Stomach (tissue), 9 donors: Measurements from ENCODE around the gene DLG3. TPM values are rescaled to one million over a fixed set of nuclear protein-coding genes. Genes with fewer than 3 reads are reported as not detected.
"Not testable (repeated sequence)": the region's sequence is repeated elsewhere in the genome, so short reads cannot be mapped to it uniquely, and the experiment has no call there.

Source experiments
- DNase-seq, 2 donors: peaks; one replicate each; pipeline versions ENCODE4 v3.0.0 to v3.0.0-alpha.2; 2013 to 2019
- H3K27ac ChIP-seq, 5 donors: fragments of 200-600 bp in 4 of 5; sonication (generic) in 4 of 5; one replicate each; pipeline ENCODE4 v1.5.1; 2013 to 2019; ENCODE audit warnings: mild to moderate bottlenecking in 1 of 5, moderate library complexity in 1 of 5
- H3K27me3 ChIP-seq, 3 donors: fragments of 200-600 bp; sonication (generic); one replicate each; pipeline ENCODE4 v1.5.1; 2017 to 2019; ENCODE audit warnings: mixed run types in 1 of 3
- H3K36me3 ChIP-seq, 4 donors: fragments of 200-600 bp; sonication (generic); 1 replicate in 3 of 4; 2 replicates in 1 of 4; pipeline ENCODE4 v1.5.1; 2016 to 2019
- H3K4me1 ChIP-seq, 4 donors: fragments of 200-600 bp; sonication (generic); one replicate each; pipeline ENCODE4 v1.5.1; 2016 to 2019
- H3K4me3 ChIP-seq, 4 donors: fragments of 200-600 bp; sonication (generic) in 3 of 4; one replicate each; pipeline ENCODE4 v1.5.1; 2016 to 2019; ENCODE audit warnings: mild to moderate bottlenecking in 1 of 4
- H3K9me3 ChIP-seq, 4 donors: fragments of 200-600 bp; sonication (generic); one replicate each; pipeline ENCODE4 v1.5.1; 2016 to 2019
- EP300 ChIP-seq: sonication (generic); formaldehyde crosslinking; IDR thresholded peaks from one replicate; pipeline ENCODE4 v1.6.1; 2017; ENCODE audit warnings: antibody characterized with exemption
- POLR2A ChIP-seq, 4 donors: fragments of 450-650 bp; IDR thresholded peaks; one replicate each; pipeline ENCODE4 v1.6.1; 2016; ENCODE audit warnings: antibody characterized with exemption in 4 of 4, control low read depth in 2 of 4, mild to moderate bottlenecking in 1 of 4, moderate library complexity in 1 of 4
- POLR2AphosphoS5 ChIP-seq, 3 donors: sonication (generic); formaldehyde crosslinking; IDR thresholded peaks; one replicate each; pipeline ENCODE4 v1.6.1; 2016; ENCODE audit warnings: antibody characterized with exemption in 3 of 3
- WGBS, 5 donors: extraction: QIAGEN DNeasy Blood & Tissue Kit in 3 of 5; methylation state at CpG; one replicate each; pipeline versions ENCODE4 v1.1.5 to v1.1.7; 2013 to 2018; 5-methylcytosine and 5-hydroxymethylcytosine counted together
- intact Hi-C: fragments of 100-400 bp; cut with DNase I; formaldehyde crosslinking; loops from one replicate; pipeline ENCODE4 v1.15.1; 2023; ENCODE audit warnings: low total_unique reads
- polyA plus RNA-seq, 3 donors: library from polyadenylated mRNA; stranded (reverse); fragments of 200-250 nt; gene quantifications; one replicate each; pipeline ENCODE4 v1.2.3, GENCODE V29; 2013
- total RNA-seq, 5 donors: library from RNA; depleted of rRNA; stranded (reverse); fragments of >200 nt; gene quantifications; one replicate each; pipeline versions ENCODE4 v1.1.0 to v1.2.3, GENCODE V29; 2014 to 2016
- TF ChIP-seq, protein P1 (sequence below), 7 experiments: fragments of 450-650 bp in 4 of 7; fragments of 200-600 bp in 3 of 7; sonication (generic) in 3 of 7; IDR thresholded peaks; one replicate each; pipeline ENCODE4 v1.5.1; 2016 to 2019; ENCODE audit warnings: antibody characterized with exemption in 7 of 7, control low read depth in 2 of 7, mild to moderate bottlenecking in 1 of 7
- donor health status: healthy with polysubstance abuse.
- donor health status: Bipolar disorder and iron deficiency.
- donor health status: healthy.

The DLG3 gene
- total and polyA plus RNA-seq, 8 donors: 11.7 to 44.8 (median 21.6) TPM

GRCh38 chrX:70508296-70508911 is 63.8 kb downstream of the DLG3 start:
- no peak overlapping the region for H3K4me3 ChIP-seq
- WGBS, 5 donors: 19 to 38% (median 35%) methylated on average over 5 to 6 of the region's 6 CpGs
- intact Hi-C loops: no loop called here
- peak in 1 of 2 donors; percentile 28 for DNase-seq
- H3K36me3 ChIP-seq: peaks cover 0 to 12% (median 8%) of the 10 kb centered on the region in 4 donors
- no peak overlapping the region for H3K27ac ChIP-seq
- TF ChIP-seq POLR2AphosphoS5 (IDR thresholded peaks at IDR 0.05): no peak
- TF ChIP-seq EP300: no peak
- TF ChIP-seq, protein P1, sequence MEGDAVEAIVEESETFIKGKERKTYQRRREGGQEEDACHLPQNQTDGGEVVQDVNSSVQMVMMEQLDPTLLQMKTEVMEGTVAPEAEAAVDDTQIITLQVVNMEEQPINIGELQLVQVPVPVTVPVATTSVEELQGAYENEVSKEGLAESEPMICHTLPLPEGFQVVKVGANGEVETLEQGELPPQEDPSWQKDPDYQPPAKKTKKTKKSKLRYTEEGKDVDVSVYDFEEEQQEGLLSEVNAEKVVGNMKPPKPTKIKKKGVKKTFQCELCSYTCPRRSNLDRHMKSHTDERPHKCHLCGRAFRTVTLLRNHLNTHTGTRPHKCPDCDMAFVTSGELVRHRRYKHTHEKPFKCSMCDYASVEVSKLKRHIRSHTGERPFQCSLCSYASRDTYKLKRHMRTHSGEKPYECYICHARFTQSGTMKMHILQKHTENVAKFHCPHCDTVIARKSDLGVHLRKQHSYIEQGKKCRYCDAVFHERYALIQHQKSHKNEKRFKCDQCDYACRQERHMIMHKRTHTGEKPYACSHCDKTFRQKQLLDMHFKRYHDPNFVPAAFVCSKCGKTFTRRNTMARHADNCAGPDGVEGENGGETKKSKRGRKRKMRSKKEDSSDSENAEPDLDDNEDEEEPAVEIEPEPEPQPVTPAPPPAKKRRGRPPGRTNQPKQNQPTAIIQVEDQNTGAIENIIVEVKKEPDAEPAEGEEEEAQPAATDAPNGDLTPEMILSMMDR (IDR thresholded peaks at IDR 0.05): no peak
- TF ChIP-seq POLR2A (IDR thresholded peaks at IDR 0.05): no peak
- no peaks in the 10 kb centered on the region for H3K9me3 ChIP-seq
- H3K4me1 ChIP-seq: no peaks in the 10 kb centered on the region
- H3K27me3 ChIP-seq: no peaks in the 10 kb centered on the region

- Histone ChIP-seq H3K9me3 (no peaks in the 10 kb centered on the region), H3K27ac (no peak overlapping the region), H3K4me3 (no peak overlapping the region), H3K27me3 (no peaks in the 10 kb centered on the region), H3K4me1 (no peaks in the 10 kb centered on the region), H3K36me3 (peaks cover 0 to 8% (median 4%) of the 10 kb centered on the region in 4 donors)
- no peak for TF ChIP-seq POLR2A (IDR thresholded peaks at IDR 0.05)
- TF ChIP-seq POLR2AphosphoS5 (IDR thresholded peaks at IDR 0.05): no peak
- TF ChIP-seq, protein P1 (IDR thresholded peaks at IDR 0.05): no peak
- no peak for TF ChIP-seq EP300
- no peak for DNase-seq
- intact Hi-C loops: no loop called here
- WGBS, 5 donors: 48 to 59% (median 52%) methylated on average over 4 of the region's 4 CpGs
Observed at GRCh38 chrX:70509078-70509477, 64.4 kb downstream of the DLG3 start.

- H3K4me1 ChIP-seq, intact Hi-C loops, H3K4me3 ChIP-seq, H3K27ac ChIP-seq, H3K36me3 ChIP-seq, H3K27me3 ChIP-seq, DNase-seq: not testable (repeated sequence)
- WGBS, 5 donors: 89 to 98% (median 92%) methylated on average over 2 to 4 of the region's 4 CpGs
- H3K9me3 ChIP-seq: peaks cover 0 to 15% (median 7%) of the 10 kb centered on the region in 4 donors
Observed at GRCh38 chrX:70515270-70515669, 70.6 kb downstream of the DLG3 start.

GRCh38 chrX:70515692-70516091 is 71.1 kb downstream of the DLG3 start:
- H3K27me3 ChIP-seq, DNase-seq, H3K4me1 ChIP-seq, H3K4me3 ChIP-seq, H3K27ac ChIP-seq, intact Hi-C loops, H3K36me3 ChIP-seq: not testable (repeated sequence)
- 63 to 100% (median 72%) methylated on average over 1 of the region's 1 CpG for WGBS, 5 donors
- H3K9me3 ChIP-seq: peaks cover 0 to 19% (median 10%) of the 10 kb centered on the region in 4 donors

DNA sequence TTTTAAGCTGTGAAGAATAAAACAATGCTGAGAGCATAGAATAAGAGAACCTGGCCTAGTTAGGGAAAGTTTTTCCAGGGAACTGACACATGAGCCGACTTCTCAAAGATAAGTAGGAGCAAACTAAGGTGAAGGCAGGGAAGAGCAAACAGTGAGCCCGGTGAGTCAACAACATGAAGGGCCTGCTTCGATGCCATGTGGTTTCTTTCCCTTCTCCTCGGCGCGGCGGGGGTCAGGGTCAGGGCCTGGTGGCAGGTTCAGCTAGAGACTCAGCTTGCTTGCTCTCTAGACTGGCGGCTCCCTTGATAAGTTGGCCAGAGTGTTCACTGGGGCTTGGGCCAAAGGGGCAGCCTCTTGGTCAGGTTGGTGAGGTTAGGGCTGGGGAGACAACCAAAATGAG is 81.1 kb downstream of the DLG3 start:
- peak; percentile 83 to 90 for DNase-seq
- intact Hi-C loops: no loop called here
- H3K27ac ChIP-seq: peak overlapping the region in 4 of 5 donors; percentile 29 to 46 (median 44)
- no peak overlapping the region for H3K4me3 ChIP-seq
- H3K9me3 ChIP-seq: peaks cover 0 to 8% (median 3%) of the 10 kb centered on the region in 4 donors
- no peaks in the 10 kb centered on the region for H3K36me3 ChIP-seq
- TF ChIP-seq EP300 (no peak), POLR2AphosphoS5 (IDR thresholded peaks at IDR 0.05) (peak in 2 of 3 donors; percentile 61 to 62), POLR2A (IDR thresholded peaks at IDR 0.05) (no peak)
- TF ChIP-seq, protein P1 (IDR thresholded peaks at IDR 0.05): no peak
- H3K4me1 ChIP-seq: peaks cover 0 to 6% (median 0%) of the 10 kb centered on the region in 4 donors
- no peaks in the 10 kb centered on the region for H3K27me3 ChIP-seq
- WGBS, 5 donors: 33 to 47% (median 39%) methylated on average over 2 to 8 of the region's 8 CpGs
